HG02885 (cell line): Measurements from ENCODE around the gene GRM4.

ENCODE experiments used
- ATAC-seq: cut with Tn5 transposase; IDR thresholded peaks from one replicate; pipeline ENCODE4 v1.9.1; 2021; ENCODE audit warnings: mild to moderate bottlenecking; ENCODE audit not compliant: unreplicated experiment, poor library complexity

The GRM4 gene

GRCh38 chr6:34113532-34113931 is 32.4 kb downstream of the GRM4 start:
- ATAC-seq, result no peak

DNA sequence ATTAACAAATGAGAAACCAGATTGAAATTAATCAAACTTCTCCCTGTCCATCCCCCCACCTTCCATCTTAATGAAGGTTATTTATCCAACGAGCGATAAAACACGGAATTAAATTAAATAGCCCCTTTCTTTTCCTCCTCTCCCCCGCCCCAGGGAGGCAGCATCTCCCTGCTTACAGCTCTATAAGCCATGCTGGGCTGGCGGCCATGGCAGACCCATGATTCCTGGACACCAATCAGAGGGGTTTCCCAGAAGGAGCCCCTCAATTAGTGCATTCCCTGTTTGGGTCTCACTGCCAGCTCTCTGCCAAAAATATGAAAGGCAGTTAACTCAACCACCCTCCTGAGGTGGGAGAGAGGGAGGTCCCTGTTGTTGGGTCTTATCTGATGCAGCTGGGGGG is 33.8 kb downstream of the GRM4 start:
- no peak for ATAC-seq

- ATAC-seq, result no peak
Measured at GRCh38 chr6:34110610-34111009, 35.3 kb downstream of the GRM4 start.

DNA sequence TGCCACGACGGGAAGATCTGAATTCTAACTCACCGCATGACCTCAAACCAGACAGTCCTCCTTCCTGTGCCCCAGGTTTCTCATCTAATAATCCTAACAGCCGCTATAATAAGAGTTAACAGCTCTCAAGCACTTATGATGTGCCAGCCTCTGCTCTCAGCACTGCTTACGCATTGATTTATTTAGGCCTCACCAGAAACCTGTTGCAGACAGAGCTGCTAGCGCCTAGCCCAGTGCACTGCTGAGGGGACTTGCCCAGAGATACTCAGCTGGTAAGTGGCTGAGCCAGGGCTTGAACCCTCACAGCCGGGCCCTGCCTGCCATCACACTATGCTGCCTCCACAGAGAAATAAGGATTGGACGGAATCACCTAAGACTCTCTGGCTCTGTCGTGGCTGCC is 37.7 kb downstream of the GRM4 start:
- no peak for ATAC-seq

GRCh38 chr6:34106900-34107299 is 39.0 kb downstream of the GRM4 start:
- ATAC-seq, result no peak

GRCh38 chr6:34106421-34106820 is 39.5 kb downstream of the GRM4 start:
- no peak for ATAC-seq

DNA sequence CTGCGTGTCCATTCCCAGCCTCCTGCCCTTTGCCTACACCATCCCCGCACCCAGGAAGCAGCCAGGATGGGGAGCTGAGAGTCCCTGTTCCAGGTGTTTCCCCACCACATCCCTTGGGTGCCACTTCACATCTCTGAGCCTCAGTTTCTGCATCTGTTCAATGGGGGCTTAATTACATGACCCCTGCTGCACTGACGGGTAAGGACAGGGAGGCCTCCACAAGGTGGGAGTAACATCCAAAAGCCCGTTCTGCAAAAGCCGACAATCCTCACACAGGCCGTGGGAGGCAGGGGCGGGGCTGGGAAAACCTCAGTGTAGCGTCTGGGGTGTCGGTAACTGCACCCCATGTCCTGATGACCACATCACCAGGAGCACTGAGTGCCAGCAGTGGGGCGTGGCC is 41.3 kb downstream of the GRM4 start:
- ATAC-seq, result no peak

DNA sequence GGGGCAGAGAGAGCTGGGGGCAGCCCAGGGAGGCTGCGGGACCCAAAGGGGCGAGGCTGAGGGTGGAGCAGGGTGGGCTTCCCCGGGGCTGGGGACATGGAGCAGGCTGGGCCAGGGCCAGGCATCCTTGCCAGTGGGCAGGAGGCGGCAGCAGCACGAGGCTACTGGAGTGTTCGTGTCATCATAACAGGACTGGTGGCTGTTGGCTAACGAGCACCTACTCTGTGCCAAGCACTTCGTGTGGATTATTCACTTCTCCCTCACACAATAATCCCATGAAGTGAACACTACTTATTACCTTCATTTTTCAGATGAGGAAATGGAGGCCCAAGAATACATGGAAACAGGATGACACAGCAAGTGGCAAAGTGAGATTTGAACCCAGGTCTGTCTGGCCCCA is 41.7 kb downstream of the GRM4 start:
- ATAC-seq, result no peak

DNA sequence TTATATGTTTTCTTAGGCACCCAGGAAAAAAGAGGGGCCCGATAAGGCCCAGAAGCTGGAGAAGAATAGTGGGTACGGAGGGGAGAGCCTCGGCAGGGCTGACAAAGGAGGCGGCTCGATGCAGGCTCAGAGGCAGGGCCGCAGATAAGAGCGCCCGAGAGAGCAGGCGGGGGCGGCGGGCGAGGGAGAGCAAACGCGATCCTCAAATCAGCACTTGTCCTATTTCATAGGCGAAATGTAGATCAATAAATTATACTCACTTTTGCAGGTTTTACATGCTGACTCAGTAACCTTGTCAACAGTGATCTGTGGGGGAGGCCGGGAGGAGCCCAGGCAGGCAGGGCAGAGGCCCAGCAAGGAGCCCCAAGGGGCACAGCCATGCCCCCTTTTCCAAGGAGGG is 42.6 kb downstream of the GRM4 start:
- no peak for ATAC-seq

DNA sequence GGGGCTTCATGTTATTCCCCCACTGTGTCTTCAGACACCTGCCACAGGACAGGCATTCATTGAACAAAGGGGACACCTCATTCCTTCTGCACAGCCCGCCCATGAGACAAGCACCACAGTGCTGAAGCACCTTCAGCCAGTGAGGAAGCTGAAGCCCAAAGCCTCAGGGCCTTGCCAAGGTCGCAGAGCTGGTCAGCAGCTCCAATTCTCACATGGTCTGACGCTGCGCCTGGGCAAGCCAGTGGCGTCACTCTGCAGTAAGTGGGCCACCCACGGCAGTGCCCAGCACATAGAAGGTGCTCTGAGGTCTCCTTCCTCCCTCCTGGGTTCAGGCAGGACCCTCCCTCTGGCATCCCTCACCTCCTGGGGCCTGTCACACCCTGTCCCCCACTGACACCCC is 43.2 kb downstream of the GRM4 start:
- no peak for ATAC-seq

DNA sequence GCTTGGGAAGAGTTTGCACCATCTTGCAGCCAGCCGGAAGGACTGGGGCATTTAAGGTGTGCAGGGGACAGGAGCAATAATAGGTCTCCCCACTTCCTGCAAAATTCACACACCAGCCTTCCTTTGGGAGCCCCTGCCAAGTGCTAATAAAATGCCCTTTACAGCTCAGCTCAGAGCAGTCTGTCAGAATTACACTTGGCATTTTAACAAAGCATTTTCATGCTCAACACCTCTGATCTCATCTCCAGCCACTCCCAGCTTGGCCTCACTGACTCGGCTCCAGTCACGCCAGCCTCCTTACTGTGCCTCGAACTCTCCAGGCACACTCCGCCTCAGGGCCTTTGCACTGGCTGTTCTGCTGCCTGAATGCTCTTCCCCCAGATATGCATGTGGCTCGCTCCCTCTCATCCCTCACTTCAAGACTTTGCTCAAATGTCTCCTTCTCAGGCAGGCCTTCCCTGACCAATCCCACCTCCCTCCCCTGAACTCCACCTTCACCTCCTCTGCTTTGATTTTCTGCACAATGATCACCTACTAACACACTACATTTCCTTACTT is 43.7 kb downstream of the GRM4 start:
- ATAC-seq, result no peak

DNA sequence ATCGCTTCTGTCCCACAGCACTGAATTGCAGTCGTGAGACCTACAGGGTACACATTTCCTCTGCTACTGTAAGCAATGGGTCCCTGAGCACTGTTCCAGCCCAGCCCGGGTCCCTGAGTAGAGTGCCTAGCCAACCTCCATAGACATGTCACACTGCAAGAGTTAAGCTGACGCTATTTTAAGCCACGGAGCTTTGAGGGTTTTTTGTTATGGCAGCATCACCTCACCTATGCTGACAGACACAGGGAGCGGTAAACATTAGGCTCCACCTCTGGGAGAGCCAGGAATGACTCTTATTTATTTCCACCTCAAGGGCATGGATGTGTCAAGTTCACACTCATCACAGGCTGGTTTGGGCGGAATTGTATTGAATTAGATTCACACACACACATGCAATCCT is 45.1 kb downstream of the GRM4 start:
- ATAC-seq, result no peak

DNA sequence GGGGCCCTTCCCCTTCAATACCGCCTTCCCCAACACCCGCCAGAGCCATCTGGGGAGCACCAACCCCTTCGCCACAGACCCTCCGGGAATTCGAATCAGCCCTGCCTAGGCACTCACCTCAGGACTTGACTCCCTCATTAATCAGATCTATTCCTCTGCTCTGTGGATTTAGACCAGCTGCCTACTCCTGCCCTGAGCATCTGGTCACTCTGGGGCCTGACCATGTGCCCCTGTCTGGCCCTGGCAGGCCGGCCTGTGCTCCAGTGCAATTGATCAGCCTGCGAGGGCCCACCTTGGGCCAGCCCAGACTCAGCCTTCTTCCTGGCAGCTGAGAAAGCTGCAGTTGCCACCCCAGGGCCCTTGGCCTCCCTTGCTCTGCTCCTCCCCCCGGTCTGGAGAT is 46.0 kb downstream of the GRM4 start:
- ATAC-seq, result no peak

DNA sequence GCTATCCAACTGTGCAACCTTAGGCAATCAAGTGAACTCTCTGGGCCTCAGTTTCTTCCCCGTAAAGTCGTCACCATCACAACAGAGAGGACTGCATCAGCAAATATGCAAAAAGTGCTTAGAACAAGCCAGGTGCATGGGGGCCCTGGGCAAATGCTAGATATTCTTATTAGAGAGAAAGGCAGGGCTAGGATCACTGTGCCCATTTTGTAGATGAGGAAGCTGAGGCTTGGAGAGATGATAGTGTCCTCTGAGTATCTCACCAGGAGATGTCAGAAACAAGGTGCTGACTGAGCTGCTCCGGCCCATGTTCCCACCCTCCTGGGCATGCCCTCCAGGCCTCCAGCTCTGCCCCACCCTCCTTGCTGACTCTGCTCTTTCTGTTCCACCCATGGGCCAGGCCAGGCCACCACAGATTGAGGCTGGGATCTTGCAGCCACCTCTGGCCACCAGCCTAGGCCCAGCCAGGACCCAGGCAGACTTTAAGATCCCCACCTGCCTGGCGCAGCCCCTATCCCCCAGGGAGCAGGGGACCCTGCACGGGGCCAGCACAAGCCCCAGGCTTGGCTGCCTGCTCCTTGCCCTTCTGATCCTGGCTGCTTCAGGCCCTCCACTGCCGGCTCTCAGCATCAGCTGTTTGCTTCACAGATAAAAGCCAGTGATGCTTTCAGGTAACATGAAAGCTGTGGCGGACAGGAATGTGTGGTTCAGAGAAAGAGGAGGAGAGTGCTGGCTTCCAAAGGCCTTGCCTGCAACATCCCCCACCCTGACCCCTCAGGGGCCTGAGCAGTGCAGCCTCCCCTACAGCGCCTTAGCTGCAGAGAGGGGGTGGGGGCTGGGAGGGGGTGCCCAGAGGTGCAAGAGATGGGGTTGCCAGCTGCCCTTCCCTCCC is 47.6 kb downstream of the GRM4 start:
- no peak for ATAC-seq

DNA sequence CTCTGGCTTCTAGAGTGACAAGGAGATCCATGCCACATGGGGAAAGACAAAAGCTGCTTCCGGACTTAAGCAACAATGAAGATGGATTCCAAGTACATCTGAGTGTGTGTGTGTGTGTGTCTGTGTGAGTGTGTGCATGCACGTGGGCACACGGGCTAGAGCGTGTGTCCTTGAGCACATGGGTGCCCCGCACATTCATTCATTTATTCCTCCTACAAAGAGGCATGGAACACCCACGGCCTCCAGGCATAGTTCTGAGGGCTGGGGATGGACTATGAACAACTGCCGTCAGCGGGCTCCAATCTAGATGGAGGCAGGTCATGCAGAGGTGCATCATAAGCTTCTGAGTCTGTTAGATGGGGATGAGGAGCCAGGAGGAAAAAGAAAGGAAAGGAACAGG is 49.1 kb downstream of the GRM4 start:
- no peak for ATAC-seq

DNA sequence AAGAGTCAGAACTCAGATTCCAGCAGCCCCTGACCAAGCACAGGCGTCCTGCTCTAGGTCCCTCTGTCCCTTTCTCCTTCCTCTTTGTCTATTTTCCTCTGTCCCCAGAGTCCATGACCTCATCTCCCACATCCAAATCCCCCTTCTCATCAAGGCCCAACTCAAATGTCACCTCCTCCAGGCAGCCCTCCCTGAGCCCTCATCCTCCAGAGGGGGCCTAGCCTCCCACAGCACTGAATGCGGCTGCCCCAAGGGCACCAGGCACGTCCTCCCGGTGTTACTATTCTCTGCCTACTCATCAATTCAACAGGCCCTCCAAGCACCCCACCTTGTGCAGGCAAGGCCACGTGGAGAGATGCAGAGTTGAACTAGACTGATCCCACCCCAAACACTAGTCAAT is 49.7 kb downstream of the GRM4 start:
- ATAC-seq, result no peak

- no peak for ATAC-seq
Measured at GRCh38 chr6:34095741-34096140, 50.1 kb downstream of the GRM4 start.

- no peak for ATAC-seq
Measured at GRCh38 chr6:34095136-34095505, 50.8 kb downstream of the GRM4 start.

DNA sequence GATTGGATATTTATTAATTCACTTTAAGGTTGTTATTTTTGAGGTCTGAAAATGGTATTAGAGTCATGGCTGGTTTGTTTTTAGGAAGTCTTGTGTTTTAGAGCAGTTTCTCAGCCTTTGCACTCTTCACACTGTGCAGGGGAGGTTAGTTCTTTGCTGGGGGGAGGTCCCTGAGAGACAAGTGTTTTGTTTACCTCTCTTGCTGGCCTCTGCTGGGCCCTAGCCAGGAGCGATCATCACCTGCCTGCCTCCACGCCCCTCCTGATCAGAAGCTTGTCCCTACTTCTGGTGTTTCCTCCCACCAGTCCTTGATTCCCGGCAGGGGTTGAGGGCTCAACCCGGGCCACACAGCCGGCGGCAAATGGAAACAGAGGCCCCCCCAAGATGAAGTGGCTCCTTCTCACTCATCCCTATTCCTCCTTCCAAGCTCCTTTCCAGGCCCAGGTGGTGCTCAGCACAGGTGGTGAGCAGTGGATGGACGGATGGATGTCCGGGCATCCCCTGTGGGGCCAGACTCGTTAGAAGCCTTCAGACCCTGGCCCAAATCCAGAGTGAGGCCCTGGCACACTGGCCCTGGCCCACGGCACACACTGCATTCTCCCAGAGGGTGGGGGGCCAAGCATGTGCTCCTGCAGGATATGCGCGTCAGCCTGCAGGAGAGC is 51.3 kb downstream of the GRM4 start:
- ATAC-seq, result no peak

DNA sequence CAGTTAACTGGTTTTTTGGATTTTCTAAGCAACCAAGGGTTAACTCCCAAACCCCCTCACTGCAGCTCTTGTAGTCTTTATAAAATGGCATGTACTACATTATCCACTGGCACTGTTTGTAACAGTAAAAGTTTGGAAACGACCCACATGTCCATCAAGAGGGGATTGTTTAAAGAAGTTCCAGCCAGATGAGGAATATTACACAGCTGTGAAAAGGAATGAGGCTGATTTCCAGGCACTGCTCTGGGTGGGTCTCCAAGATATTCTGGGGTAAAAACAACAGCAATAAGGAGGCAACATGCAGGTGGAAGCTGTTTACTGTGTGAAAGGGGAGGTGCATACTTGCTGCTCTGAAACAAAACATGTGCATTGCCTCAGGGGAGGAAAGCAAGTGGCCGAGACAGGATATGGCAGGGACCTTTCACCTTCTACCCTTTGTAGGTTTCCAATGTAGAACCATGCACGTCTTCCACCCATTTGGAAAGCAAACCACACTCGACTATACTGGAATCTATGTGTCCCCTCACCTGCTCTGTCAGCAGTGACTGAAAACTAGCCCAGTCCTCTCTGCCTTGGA is 51.9 kb downstream of the GRM4 start:
- ATAC-seq, result no peak

GRCh38 chr6:34093206-34093605 is 52.7 kb downstream of the GRM4 start:
- no peak for ATAC-seq
